Spleen (tissue), 7 donors: ENCODE data around the gene LSMEM2.
"Not testable (repeated sequence)": the region's sequence is repeated elsewhere in the genome, so short reads cannot be mapped to it uniquely, and the experiment has no call there.

Source experiments
- POLR2A ChIP-seq, 3 donors: fragments of 450-650 bp; IDR thresholded peaks; one replicate each; pipeline ENCODE4 v1.5.1; 2017; ENCODE audit warnings: antibody characterized with exemption in 3 of 3, mild to moderate bottlenecking in 1 of 3
- POLR2AphosphoS5 ChIP-seq, 3 donors: sonication (generic); formaldehyde crosslinking; IDR thresholded peaks; one replicate each; pipeline ENCODE4 v1.5.1; 2017; ENCODE audit warnings: antibody characterized with exemption in 3 of 3
- TF ChIP-seq, protein P1 (sequence below), 11 experiments: fragments of 200-600 bp in 7 of 11; fragments of 450-650 bp in 4 of 11; sonication (generic) in 4 of 11; IDR thresholded peaks in 8 of 11; conservative IDR thresholded peaks in 3 of 11; 1 replicate in 7 of 11; 2 replicates in 4 of 11; pipeline versions ENCODE4 v1.4.0 to v1.8.0; 2016 to 2021; ENCODE audit warnings: antibody characterized with exemption in 11 of 11, inconsistent platforms in 4 of 11, mild to moderate bottlenecking in 1 of 11
- donor health status: DM: no; HTN: no; CAD: no; lungs with moderate emphysema.
- donor health status: DM: no; HTN: no; CAD: no.
- donor health status: DM: no; HTN: no; CAD: no.

DNA sequence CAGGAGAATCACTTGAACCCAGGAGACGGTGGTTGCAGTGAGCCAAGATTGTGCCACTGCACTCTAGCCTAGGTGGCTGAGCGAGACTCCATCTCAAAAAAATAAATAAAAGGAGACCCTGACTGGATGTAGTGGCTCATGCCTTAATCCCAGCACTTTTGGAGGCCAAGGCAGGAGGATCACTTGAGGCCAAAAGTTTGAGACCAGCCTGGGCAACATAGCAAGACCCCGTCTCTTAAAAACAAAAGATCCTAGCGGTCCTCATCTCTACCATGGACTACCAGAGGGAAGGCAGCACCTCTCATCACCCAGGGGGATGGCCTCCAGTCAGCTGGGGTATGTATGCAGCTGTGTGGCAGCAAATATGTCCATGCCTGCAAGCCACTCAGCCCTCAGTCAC is 16.7 kb upstream of the LSMEM2 start:
- TF ChIP-seq, protein P1, sequence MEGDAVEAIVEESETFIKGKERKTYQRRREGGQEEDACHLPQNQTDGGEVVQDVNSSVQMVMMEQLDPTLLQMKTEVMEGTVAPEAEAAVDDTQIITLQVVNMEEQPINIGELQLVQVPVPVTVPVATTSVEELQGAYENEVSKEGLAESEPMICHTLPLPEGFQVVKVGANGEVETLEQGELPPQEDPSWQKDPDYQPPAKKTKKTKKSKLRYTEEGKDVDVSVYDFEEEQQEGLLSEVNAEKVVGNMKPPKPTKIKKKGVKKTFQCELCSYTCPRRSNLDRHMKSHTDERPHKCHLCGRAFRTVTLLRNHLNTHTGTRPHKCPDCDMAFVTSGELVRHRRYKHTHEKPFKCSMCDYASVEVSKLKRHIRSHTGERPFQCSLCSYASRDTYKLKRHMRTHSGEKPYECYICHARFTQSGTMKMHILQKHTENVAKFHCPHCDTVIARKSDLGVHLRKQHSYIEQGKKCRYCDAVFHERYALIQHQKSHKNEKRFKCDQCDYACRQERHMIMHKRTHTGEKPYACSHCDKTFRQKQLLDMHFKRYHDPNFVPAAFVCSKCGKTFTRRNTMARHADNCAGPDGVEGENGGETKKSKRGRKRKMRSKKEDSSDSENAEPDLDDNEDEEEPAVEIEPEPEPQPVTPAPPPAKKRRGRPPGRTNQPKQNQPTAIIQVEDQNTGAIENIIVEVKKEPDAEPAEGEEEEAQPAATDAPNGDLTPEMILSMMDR (IDR thresholded peaks at IDR 0.05 in 8 of 11, conservative IDR thresholded peaks at IDR 0.05 in 3 of 11) = not testable (repeated sequence)
- not testable (repeated sequence) for TF ChIP-seq POLR2A, POLR2AphosphoS5 (IDR thresholded peaks at IDR 0.05)
